GM12891 (cell line): Measurements from ENCODE around the gene SSH2.

Experiments
- POLR2A ChIP-seq: IDR thresholded peaks from 2 replicates; pipeline ENCODE4 v1.6.1; 2011; ENCODE audit warnings: low read depth, low read length, control low read depth
- TAF1 ChIP-seq: IDR thresholded peaks from 2 replicates; pipeline ENCODE4 v1.6.1; 2011; ENCODE audit warnings: low read depth, low read length, control low read depth

DNA sequence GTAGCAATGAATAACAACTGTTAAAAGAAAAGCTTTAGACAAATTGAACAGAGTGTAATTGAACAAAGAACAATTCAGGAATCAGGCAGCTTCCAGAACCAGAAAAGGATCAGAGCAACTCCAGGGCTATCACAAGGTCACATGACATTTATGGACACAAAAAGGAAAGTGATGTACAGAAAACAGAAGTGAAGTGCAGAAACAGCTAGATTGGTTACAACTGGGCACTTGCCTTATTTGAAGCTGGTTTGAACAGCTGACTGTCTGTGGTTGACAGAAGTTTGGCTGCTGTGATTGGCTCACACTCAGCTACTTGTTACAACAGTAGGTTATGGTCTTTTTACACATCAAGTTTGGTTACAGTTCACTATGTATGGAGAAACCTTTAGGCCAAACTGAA lies 26.2 kb upstream of the SSH2 start:
- TF ChIP-seq POLR2A: no peak
- TF ChIP-seq TAF1: no peak
